Smooth muscle cell (in vitro differentiated cells): ENCODE data around the gene KIAA1755. TPM values are rescaled to one million over a fixed set of nuclear protein-coding genes. Genes with fewer than 3 reads are reported as not detected.

Source experiments
- DNase-seq: peaks from one replicate; lab custom pipeline; 2025; ENCODE audit not compliant: unreplicated experiment; lab: John Stamatoyannopoulos, UW
- H2AFZ ChIP-seq: fragments of 200-600 bp; sonication (generic); 2 replicates; pipeline ENCODE4 v1.6.0; 2016; ENCODE audit warnings: antibody characterized with exemption, low read depth, mild to moderate bottlenecking
- H3F3A ChIP-seq: fragments of 200-600 bp; sonication (generic); 2 replicates; pipeline ENCODE4 v1.6.0; 2017; ENCODE audit warnings: antibody characterized with exemption, low read depth
- H3K27ac ChIP-seq: fragments of 200-600 bp; sonication (generic); 2 replicates; pipeline ENCODE4 v1.5.1; 2016; ENCODE audit warnings: low read depth, mild to moderate bottlenecking
- H3K27me3 ChIP-seq: fragments of 200-600 bp; sonication (generic); 2 replicates; pipeline ENCODE4 v1.6.1; 2016; ENCODE audit warnings: low read depth, mild to moderate bottlenecking
- H3K36me3 ChIP-seq: fragments of 200-600 bp; sonication (generic); 2 replicates; pipeline ENCODE4 v1.5.1; 2016; ENCODE audit warnings: low read depth
- H3K4me1 ChIP-seq: fragments of 200-600 bp; sonication (generic); 2 replicates; pipeline ENCODE4 v1.5.1; 2016; ENCODE audit warnings: low read depth
- H3K4me2 ChIP-seq: fragments of 200-600 bp; sonication (generic); 2 replicates; pipeline ENCODE4 v1.6.0; 2016; ENCODE audit warnings: mild to moderate bottlenecking
- H3K4me3 ChIP-seq: fragments of 200-600 bp; sonication (generic); 2 replicates; pipeline ENCODE4 v1.5.1; 2016; ENCODE audit warnings: mild to moderate bottlenecking
- H3K79me2 ChIP-seq: fragments of 200-600 bp; sonication (generic); 2 replicates; pipeline ENCODE4 v1.6.0; 2016; ENCODE audit warnings: low read depth, mild to moderate bottlenecking
- H3K9ac ChIP-seq: fragments of 200-600 bp; sonication (generic); 2 replicates; pipeline ENCODE4 v1.6.0; 2016; ENCODE audit warnings: low read depth
- H3K9me3 ChIP-seq: fragments of 200-600 bp; sonication (generic); replicated peaks from 2 replicates; pipeline ENCODE4 v1.5.1; 2016; ENCODE audit warnings: low read depth
- H4K20me1 ChIP-seq: fragments of 200-600 bp; sonication (generic); 2 replicates; pipeline ENCODE4 v1.6.0; 2016; ENCODE audit warnings: low read depth
- CTCF ChIP-seq: fragments of 200-600 bp; sonication (generic); IDR thresholded peaks from 2 replicates; pipeline ENCODE4 v1.5.1; 2017; ENCODE audit warnings: borderline replicate concordance, mild to moderate bottlenecking, antibody characterized with exemption; ENCODE audit not compliant: insufficient read depth, poor library complexity, severe bottlenecking
- WGBS: methylation state at CpG from one replicate; pipeline ENCODE4 v1.1.7; 2016; ENCODE audit warnings: low lambda C conversion rate; 5-methylcytosine and 5-hydroxymethylcytosine counted together
- polyA plus RNA-seq: library from polyadenylated mRNA; unstranded; fragments of >200 nt; fragmentation: Nextera tagmentation; extraction: Ambion mirVana; gene quantifications from 2 replicates; pipeline ENCODE4 v1.2.1, GENCODE V29; 2016
- total RNA-seq: library from RNA; depleted of rRNA; stranded (reverse); fragments of >200 nt; gene quantifications from 2 replicates; pipeline ENCODE4 v1.2.3, GENCODE V29; 2014

Gene KIAA1755
- total and polyA plus RNA-seq, 2 experiments from 2014 or later, result 0.17 TPM; not detected in 1

- Histone ChIP-seq H3K4me1 (no peaks in the 10 kb centered on the region), H3K27ac (no peak overlapping the region), H3K27me3 (no peaks in the 10 kb centered on the region), H4K20me1 (no peaks in the 10 kb centered on the region), H3K4me3 (no peak overlapping the region), H3K4me2 (no peak overlapping the region), H3F3A (peaks cover 7% of the 10 kb centered on the region), H3K79me2 (no peaks in the 10 kb centered on the region), H3K9ac (no peak overlapping the region), H2AFZ (no peak overlapping the region), H3K9me3 (no peaks in the 10 kb centered on the region), H3K36me3 (no peaks in the 10 kb centered on the region)
- DNase-seq, result no peak
- no peak for TF ChIP-seq CTCF
- 61% methylated on average over 1 of the region's 1 CpG for WGBS
These were observed 52.4 kb downstream of the KIAA1755 start for GRCh38 chr20:38208088-38208487.

- Histone ChIP-seq H3K4me3 (no peak overlapping the region), H3K9ac (no peak overlapping the region), H3K4me1 (no peaks in the 10 kb centered on the region), H2AFZ (no peak overlapping the region), H4K20me1 (no peaks in the 10 kb centered on the region), H3K27me3 (no peaks in the 10 kb centered on the region), H3K79me2 (no peaks in the 10 kb centered on the region), H3K36me3 (no peaks in the 10 kb centered on the region), H3K9me3 (no peaks in the 10 kb centered on the region), H3K27ac (no peak overlapping the region), H3K4me2 (no peak overlapping the region), H3F3A (peaks cover 7% of the 10 kb centered on the region)
- 66% methylated on average over 2 of the region's 2 CpGs for WGBS
- TF ChIP-seq CTCF, result no peak
- no peak for DNase-seq
These were observed 52.9 kb downstream of the KIAA1755 start for GRCh38 chr20:38207621-38208020.

- no peak for DNase-seq
- Histone ChIP-seq H3F3A (peaks cover 7% of the 10 kb centered on the region), H3K27ac (no peak overlapping the region), H3K4me3 (no peak overlapping the region), H3K4me2 (no peak overlapping the region), H3K27me3 (no peaks in the 10 kb centered on the region), H3K4me1 (no peaks in the 10 kb centered on the region), H3K9me3 (no peaks in the 10 kb centered on the region), H3K9ac (no peak overlapping the region), H2AFZ (no peak overlapping the region), H4K20me1 (no peaks in the 10 kb centered on the region), H3K36me3 (no peaks in the 10 kb centered on the region), H3K79me2 (no peaks in the 10 kb centered on the region)
- TF ChIP-seq CTCF, result no peak
- WGBS, result 88% methylated on average over 3 of the region's 3 CpGs
These were observed 55.5 kb downstream of the KIAA1755 start for GRCh38 chr20:38205001-38205400.

- 96% methylated on average over 2 of the region's 2 CpGs for WGBS
These were observed 56.6 kb downstream of the KIAA1755 start for GRCh38 chr20:38203981-38204357.

More at GRCh38 chr20:38203981-38204357, 56.6 kb downstream of the KIAA1755 start:
- no peak for DNase-seq
- Histone ChIP-seq H3K4me3 (no peak overlapping the region), H2AFZ (no peak overlapping the region), H3K4me2 (no peak overlapping the region), H3K79me2 (no peaks in the 10 kb centered on the region), H3K9ac (no peak overlapping the region), H3K27me3 (no peaks in the 10 kb centered on the region), H3K27ac (no peak overlapping the region), H3K9me3 (no peaks in the 10 kb centered on the region), H4K20me1 (no peaks in the 10 kb centered on the region), H3K36me3 (no peaks in the 10 kb centered on the region), H3K4me1 (no peaks in the 10 kb centered on the region), H3F3A (peaks cover 14% of the 10 kb centered on the region)
- no peak for TF ChIP-seq CTCF
